Bronchus fibroblast of lung (primary cell): ENCODE results near the gene ITGB6. TPM values are rescaled to one million over a fixed set of nuclear protein-coding genes. Genes with fewer than 3 reads are reported as not detected.

Source experiments
- total RNA-seq: library from RNA; depleted of rRNA; stranded (reverse); fragments of >200 nt; gene quantifications from 2 replicates; pipeline ENCODE4 v1.2.3, GENCODE V29; 2015

Gene ITGB6, protein sequence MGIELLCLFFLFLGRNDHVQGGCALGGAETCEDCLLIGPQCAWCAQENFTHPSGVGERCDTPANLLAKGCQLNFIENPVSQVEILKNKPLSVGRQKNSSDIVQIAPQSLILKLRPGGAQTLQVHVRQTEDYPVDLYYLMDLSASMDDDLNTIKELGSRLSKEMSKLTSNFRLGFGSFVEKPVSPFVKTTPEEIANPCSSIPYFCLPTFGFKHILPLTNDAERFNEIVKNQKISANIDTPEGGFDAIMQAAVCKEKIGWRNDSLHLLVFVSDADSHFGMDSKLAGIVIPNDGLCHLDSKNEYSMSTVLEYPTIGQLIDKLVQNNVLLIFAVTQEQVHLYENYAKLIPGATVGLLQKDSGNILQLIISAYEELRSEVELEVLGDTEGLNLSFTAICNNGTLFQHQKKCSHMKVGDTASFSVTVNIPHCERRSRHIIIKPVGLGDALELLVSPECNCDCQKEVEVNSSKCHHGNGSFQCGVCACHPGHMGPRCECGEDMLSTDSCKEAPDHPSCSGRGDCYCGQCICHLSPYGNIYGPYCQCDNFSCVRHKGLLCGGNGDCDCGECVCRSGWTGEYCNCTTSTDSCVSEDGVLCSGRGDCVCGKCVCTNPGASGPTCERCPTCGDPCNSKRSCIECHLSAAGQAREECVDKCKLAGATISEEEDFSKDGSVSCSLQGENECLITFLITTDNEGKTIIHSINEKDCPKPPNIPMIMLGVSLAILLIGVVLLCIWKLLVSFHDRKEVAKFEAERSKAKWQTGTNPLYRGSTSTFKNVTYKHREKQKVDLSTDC
- total RNA-seq = under 0.01 and 0.17 TPM in 2 replicates

DNA sequence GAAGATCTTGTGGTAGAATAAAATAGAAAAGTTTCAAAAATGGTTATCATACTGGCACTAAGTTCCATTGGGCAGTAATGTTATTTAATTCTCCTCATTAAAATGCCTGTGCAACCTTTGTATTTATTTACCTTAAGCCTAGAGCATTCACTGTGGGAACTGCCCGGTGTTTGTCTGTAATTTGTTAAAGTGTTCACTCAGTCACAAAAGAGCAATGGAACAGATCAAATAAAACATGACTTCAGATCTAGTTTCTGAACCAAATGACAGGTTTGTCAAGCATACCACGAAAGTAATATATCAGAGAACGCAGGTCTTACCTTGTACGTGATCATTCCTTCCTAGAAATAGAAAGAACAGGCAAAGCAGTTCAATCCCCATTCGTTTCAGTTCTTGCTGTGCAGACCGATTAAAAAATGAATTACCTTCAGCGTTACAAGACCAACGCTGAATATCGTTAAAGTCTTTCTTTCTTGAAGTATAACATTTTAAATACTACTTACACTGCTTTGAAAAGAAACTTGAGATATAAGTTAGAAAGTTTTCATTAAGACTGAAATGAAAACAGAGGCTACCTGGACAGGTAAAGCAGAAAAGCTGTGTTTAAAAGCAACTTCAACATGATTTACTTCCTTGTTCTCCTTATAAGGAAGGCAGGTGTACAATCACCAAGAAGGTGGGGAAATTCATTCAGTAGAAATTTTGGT lies at the start of gene ITGB6:
Gene ITGB6 (minus strand): TSS at position 590 of the 707 bp plus-strand sequence. CDS start 209 bp downstream, at position 381.

DNA sequence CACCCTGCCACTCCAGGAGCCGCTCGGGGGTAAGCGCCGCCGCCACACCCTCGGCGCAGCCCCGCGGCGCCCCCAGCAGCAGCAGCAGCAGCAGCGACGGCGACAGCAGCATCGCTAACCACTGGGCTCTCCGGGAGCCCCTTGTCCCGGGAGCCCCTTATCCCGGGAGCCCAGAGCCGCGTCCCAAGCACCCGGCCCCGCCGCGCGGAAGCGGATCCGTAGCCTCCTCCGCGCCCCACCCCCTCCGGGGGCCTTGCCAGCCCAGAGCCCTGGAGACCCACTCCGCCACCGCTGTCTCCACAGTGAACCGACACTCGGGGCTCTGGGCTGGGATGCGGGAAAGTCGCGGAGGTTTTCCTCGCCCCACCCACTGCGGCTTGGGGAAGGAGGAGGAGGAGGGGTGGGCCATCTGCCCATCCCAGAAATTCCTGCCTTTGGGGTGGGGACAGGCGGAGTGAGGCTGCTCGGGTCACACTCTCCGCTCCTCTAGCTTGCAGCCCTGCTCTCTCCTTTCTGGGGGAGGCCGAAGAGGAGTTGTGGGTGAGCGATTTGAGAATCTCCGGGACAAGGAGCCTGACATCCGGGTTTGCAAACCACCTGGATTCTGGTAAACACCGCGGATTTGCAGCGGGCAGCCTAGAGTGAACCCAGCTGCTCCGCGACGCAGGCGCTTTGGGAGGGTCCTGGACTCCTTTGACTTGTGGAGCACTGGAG lies 137.6 kb downstream of the ITGB6 start, which contains the start of gene PLA2R1:
Gene PLA2R1 (minus strand): TSS at position 324 of the 714 bp plus-strand sequence. CDS start 212 bp downstream, at position 112.

Other genes starting within 250 kb of the ITGB6 start
- gene PLA2R1, start 137.7 kb downstream of the ITGB6 start, total RNA-seq = 1.3 and 1.5 TPM in 2 replicates